ENCODE measurements around the gene GAREM1. TPM values are rescaled to one million over a fixed set of nuclear protein-coding genes. Genes with fewer than 3 reads are reported as not detected.

Gene GAREM1
- polyA plus RNA-seq, 1 experiment: 0.37 TPM

GRCh38 chr18:32264401-32264800 is 206.3 kb downstream of the GAREM1 start:
- Histone ChIP-seq H3K36me3 (ENCODE audit: control insufficient read depth, insufficient read depth, low read length) (no peaks in the 10 kb centered on the region), H3K4me3 (ENCODE audit: low read depth, low read length) (no peak overlapping the region), H3K27me3 (ENCODE audit: control insufficient read depth, insufficient read depth, low read length) (no peaks in the 10 kb centered on the region)
- CTCF ChIA-PET: interaction anchor here (0.6 to 1.6 kb wide), 2 partner anchors 20 to 288 kb away, joined by 3 read pairs; no protein-coding TSS in a partner anchor
- TF ChIP-seq, protein P1, sequence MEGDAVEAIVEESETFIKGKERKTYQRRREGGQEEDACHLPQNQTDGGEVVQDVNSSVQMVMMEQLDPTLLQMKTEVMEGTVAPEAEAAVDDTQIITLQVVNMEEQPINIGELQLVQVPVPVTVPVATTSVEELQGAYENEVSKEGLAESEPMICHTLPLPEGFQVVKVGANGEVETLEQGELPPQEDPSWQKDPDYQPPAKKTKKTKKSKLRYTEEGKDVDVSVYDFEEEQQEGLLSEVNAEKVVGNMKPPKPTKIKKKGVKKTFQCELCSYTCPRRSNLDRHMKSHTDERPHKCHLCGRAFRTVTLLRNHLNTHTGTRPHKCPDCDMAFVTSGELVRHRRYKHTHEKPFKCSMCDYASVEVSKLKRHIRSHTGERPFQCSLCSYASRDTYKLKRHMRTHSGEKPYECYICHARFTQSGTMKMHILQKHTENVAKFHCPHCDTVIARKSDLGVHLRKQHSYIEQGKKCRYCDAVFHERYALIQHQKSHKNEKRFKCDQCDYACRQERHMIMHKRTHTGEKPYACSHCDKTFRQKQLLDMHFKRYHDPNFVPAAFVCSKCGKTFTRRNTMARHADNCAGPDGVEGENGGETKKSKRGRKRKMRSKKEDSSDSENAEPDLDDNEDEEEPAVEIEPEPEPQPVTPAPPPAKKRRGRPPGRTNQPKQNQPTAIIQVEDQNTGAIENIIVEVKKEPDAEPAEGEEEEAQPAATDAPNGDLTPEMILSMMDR (IDR thresholded peaks at IDR 0.05; ENCODE audit: insufficient read depth, low read depth, low read length): no peak
- no peak for DNase-seq (ENCODE audit: low read depth)
- POLR2A ChIA-PET: no interaction called here

- CTCF ChIA-PET: no interaction called here
- TF ChIP-seq, protein P1 (IDR thresholded peaks at IDR 0.05; ENCODE audit: insufficient read depth, low read depth, low read length): no peak
Observed at GRCh38 chr18:32262092-32262491, 208.6 kb downstream of the GAREM1 start.

DNA sequence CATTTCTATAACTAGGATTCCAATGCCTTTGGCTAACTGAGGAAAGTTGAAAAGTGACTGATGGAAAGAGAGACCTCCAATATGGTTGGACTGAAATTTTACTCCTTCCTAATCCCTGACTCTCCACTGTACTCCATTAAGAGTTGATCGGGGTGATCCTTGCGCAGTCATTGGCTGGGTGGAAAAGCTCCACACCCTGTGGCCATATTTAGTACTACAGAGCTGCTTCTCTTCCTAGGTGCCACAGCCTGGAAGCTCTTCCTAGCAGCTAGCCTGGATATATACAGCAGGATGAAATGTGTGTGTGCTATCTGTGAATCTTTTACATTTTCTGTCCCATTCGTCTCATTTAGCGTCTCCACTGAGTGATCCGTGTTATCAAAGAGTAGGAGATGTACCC is 209.7 kb downstream of the GAREM1 start:
- TF ChIP-seq, protein P1 (IDR thresholded peaks at IDR 0.05; ENCODE audit: insufficient read depth, low read depth, low read length): no peak
- CTCF ChIA-PET: interaction anchor here (1.0 kb wide), 1 partner anchor 210 kb away, joined by 4 read pairs; the partner anchor contains the start of gene GAREM1
- no peak overlapping the region for H3K4me3 ChIP-seq (ENCODE audit: low read depth, low read length)
- POLR2A ChIA-PET: no interaction called here
- no peaks in the 10 kb centered on the region for H3K36me3 ChIP-seq (ENCODE audit: control insufficient read depth, insufficient read depth, low read length)
- no peak for DNase-seq (ENCODE audit: low read depth)
- H3K27me3 ChIP-seq (ENCODE audit: control insufficient read depth, insufficient read depth, low read length): no peaks in the 10 kb centered on the region

More at GRCh38 chr18:32262092-32262491, 208.6 kb downstream of the GAREM1 start:
- Histone ChIP-seq H3K27me3 (ENCODE audit: control insufficient read depth, insufficient read depth, low read length) (no peaks in the 10 kb centered on the region), H3K4me3 (ENCODE audit: low read depth, low read length) (no peak overlapping the region), H3K36me3 (ENCODE audit: control insufficient read depth, insufficient read depth, low read length) (no peaks in the 10 kb centered on the region)
- DNase-seq (ENCODE audit: low read depth): no peak
- POLR2A ChIA-PET: no interaction called here

GRCh38 chr18:32259553-32259952 is 211.1 kb downstream of the GAREM1 start:
- Histone ChIP-seq H3K36me3 (ENCODE audit: control insufficient read depth, insufficient read depth, low read length) (no peaks in the 10 kb centered on the region), H3K4me3 (ENCODE audit: low read depth, low read length) (no peak overlapping the region), H3K27me3 (ENCODE audit: control insufficient read depth, insufficient read depth, low read length) (no peaks in the 10 kb centered on the region)
- TF ChIP-seq, protein P1 (IDR thresholded peaks at IDR 0.05; ENCODE audit: insufficient read depth, low read depth, low read length): no peak
- POLR2A ChIA-PET: no interaction called here
- no peak for DNase-seq (ENCODE audit: low read depth)
- CTCF ChIA-PET: interaction anchor here (1.1 kb wide), 1 partner anchor 14 kb away, joined by 3 read pairs; no protein-coding TSS in a partner anchor

DNA sequence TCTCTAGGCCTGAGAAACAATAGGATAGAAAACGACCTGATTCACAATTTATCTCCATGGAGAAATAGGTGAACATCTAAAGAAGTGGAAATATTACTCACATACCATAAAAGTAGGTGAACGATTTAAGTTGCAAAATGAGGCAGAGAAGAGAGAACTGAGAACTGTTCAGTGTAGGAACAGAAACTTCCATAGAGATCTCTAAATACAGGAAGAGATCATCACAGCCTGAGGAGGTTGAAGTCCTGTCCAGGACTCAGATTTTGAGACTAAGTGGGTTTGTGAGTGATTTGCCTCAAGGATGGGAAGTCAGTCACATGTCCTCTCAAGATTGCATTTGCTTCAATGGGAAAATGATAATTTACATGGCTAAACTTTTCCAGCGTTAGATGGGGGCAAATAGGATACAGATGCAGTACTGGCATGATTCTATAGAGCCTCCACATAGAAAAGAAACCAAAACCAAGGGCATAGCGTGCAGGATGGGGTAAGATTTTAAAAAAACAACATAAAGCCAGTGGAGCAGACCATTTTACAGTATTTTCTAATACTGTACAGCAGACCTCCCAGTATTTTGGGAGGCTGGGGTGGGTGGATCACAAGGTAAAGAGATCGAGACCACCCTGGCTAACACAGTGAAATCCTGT is 212.0 kb downstream of the GAREM1 start:
- TF ChIP-seq, protein P1 (IDR thresholded peaks at IDR 0.05; ENCODE audit: insufficient read depth, low read depth, low read length): no peak
- ChIA-PET POLR2A (no interaction called here), CTCF (interaction anchor here (1.1 kb wide), 1 partner anchor 15 kb away, joined by 3 read pairs; no protein-coding TSS in a partner anchor)
- Histone ChIP-seq H3K27me3 (ENCODE audit: control insufficient read depth, insufficient read depth, low read length) (no peaks in the 10 kb centered on the region), H3K4me3 (ENCODE audit: low read depth, low read length) (no peak overlapping the region), H3K36me3 (ENCODE audit: control insufficient read depth, insufficient read depth, low read length) (no peaks in the 10 kb centered on the region)
- DNase-seq (ENCODE audit: low read depth): no peak

Data from BJ (cell line).